HG03469 (cell line): Measurements from ENCODE around the gene SBK3.
"Not testable (repeated sequence)": the region's sequence is repeated elsewhere in the genome, so short reads cannot be mapped to it uniquely, and the experiment has no call there.

Experiments used
- ATAC-seq: cut with Tn5 transposase; IDR thresholded peaks from one replicate; pipeline ENCODE4 v1.9.1; 2021; ENCODE audit warnings: mild to moderate bottlenecking, moderate library complexity, moderate number of reproducible peaks; ENCODE audit not compliant: unreplicated experiment

SBK3 gene

GRCh38 chr19:55578031-55578760, 32.9 kb upstream of the SBK3 start:
- ATAC-seq: no peak

DNA sequence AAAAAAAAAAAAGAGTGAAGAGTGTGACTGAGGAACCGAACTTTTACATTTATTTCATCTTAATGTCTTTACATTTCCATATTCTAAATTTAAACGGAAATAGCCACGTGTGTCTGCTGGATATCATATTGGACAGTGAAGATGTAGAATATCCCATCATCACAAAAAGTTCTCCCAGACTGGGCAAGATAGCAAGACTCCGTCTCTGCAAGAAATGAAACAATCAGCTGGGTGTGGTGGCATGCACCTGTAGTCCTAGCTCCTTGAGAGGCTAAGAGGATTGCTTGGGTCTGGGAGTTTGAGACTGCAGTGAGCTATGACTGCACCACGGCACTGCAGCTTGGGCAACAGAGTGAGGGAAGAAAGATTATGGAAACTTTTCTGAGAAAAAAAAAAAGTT, 31.4 kb upstream of the SBK3 start:
- ATAC-seq: no peak

GRCh38 chr19:55573929-55574328, 28.6 kb upstream of the SBK3 start:
- ATAC-seq: not testable (repeated sequence)

GRCh38 chr19:55569477-55569876, 24.1 kb upstream of the SBK3 start:
- ATAC-seq: not testable (repeated sequence)

DNA sequence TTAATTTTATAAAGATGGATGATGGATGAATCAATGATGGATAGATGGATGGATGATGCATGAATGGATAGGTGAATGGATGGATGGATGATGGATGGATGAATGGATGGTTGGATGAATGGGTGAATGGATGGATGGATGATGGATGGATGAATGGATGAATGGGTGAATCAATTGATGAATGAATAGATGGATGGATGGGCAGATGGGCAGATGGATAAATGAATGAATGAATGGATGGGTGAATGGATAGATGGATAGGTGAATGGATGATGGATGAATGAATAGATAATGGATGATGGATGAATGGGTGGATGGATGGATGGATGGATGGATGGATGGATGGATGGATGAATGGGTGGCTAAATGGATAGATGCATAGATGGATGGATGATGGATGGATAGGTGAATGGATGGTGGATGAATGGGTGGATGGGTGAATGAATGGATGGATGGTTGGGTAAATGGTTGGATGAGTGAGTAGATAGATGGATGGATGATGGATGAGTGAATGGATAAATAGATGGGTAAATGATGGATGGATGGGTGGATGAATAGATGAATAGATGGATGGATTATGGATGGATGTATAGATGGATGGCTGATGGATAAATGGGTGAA, 22.5 kb upstream of the SBK3 start:
- ATAC-seq: no peak

GRCh38 chr19:55566823-55567222, 21.5 kb upstream of the SBK3 start:
- ATAC-seq: no peak

DNA sequence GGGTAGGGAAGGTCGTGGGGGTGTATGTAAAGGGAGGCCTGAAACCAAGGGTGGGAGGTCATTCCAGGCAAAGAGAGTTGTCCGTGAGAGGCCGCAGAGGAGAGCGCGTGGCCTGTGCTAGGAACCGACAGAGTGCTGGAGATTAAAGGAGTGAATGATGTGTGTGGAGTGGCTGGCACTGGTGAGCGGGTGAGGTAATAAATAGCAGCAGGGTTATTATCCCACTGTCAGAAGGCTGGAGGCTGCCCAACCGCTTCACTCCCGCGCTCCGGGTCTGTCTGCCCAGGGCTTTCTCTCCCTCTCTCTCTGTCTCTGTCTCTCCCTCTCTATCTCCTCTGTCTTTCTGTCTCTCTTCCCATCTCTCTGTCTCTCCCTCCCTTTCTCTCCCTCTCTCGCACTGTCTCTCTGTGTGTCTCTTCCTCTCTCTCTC, 17.9 kb upstream of the SBK3 start:
- no peak for ATAC-seq

- no peak for ATAC-seq
These were observed 14.3 kb upstream of the SBK3 start for GRCh38 chr19:55559684-55560083.

- ATAC-seq: no peak
These were observed 9.4 kb upstream of the SBK3 start for GRCh38 chr19:55554741-55555152.

DNA sequence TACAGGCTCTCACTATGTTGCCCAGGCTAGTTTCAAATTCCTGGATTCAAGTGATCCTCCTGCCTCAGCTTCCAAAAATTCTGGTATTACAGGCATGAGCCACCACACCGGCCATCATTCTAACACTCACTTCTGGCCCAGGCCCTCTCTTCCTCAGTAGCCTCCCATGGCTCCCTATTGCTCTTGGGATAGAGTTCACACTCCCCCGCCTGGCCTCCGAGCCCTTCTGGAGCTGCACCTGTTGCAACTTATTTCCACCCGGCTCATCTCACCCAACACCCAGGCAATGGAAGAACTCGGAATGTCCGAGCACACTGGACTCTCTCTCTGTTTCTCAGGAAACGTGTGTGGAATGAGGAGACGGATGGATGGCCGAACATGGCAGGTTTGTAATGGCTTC, 9.0 kb upstream of the SBK3 start:
- ATAC-seq: no peak

DNA sequence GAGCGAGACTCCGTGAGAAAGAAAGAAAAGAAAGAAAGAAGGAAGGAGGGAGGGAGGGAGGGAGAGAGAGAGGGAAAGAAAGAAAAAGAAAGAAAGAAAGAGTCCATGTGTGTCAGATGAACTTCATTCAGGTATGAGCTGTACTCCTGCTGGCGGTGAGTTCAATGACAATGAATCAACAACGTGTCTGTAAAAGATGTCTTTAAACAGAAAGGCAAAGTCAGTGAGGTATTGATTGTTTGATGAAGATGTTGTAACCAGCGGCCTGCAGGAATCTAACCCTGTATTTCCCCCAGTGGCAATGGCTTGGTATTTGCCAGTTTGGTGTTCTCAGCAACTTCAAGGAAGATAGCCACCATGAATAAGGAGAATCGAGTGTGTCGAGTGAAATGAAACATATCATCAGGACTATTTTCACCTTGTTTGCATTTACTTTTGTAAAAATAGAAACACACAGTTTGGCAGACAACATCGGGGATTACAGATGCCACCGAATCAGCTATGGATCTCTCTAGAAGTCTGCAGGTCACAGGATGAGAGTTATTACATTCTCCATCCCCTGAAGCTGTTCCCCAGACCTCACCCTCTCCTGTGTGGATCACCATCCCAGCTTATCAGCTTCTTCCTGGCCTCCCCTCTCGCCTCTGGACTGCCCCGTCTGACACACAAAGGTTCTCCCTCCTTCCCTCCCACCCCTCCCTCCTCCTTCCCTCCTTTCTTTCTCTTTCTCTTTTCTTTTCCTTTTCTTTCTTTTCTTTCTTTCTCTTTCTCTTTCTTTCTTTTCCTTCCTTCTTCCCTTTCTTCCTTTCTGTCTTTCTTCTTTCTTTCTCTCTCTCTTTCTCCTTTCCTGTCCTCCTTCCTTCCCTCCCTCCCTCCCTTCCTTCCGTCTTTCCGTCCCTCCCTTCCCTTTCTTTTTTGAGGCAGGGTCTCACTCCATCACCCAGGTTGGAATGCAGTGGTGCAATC, 8.2 kb upstream of the SBK3 start:
- ATAC-seq: no peak

DNA sequence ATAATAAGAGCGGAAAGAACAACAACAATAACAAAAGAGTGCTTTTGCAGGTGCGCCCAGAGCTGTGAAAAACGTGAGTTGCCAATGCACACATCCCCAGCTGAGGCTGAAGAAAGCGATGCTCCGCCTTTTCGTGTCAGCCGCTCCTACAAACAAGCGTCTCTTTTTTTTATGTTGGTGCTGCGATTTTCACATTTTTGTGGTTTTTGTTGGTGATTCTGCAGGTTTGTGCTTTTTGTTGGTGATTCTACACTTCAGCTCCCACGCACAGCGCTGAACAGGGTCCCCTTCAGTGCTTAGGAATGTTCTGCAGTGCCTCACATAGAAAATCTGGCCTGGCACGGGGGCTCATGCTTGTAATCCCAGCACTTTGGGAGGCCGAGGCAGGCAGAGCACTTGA, 7.3 kb upstream of the SBK3 start:
- no peak for ATAC-seq

DNA sequence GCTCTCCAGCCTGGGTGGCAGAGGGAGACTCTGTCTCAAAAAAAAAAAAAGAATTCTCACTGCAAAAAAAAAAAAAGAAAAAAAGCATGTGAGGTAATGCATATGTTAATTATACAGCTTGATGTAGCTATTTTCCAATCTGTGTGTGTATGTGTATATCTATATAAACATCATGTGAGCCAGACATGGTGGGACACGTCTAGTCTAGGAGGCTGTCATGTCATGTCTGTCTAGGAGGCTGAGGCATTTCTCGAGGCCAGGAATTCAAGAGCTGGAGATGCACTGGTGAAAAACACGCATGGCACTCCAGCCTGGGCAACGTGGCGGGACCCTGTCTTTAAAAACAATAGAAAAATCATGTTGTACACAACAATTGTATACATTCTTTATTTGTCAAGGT, 6.9 kb upstream of the SBK3 start:
- no peak for ATAC-seq

GRCh38 chr19:55550321-55550650, 4.9 kb upstream of the SBK3 start:
- no peak for ATAC-seq

DNA sequence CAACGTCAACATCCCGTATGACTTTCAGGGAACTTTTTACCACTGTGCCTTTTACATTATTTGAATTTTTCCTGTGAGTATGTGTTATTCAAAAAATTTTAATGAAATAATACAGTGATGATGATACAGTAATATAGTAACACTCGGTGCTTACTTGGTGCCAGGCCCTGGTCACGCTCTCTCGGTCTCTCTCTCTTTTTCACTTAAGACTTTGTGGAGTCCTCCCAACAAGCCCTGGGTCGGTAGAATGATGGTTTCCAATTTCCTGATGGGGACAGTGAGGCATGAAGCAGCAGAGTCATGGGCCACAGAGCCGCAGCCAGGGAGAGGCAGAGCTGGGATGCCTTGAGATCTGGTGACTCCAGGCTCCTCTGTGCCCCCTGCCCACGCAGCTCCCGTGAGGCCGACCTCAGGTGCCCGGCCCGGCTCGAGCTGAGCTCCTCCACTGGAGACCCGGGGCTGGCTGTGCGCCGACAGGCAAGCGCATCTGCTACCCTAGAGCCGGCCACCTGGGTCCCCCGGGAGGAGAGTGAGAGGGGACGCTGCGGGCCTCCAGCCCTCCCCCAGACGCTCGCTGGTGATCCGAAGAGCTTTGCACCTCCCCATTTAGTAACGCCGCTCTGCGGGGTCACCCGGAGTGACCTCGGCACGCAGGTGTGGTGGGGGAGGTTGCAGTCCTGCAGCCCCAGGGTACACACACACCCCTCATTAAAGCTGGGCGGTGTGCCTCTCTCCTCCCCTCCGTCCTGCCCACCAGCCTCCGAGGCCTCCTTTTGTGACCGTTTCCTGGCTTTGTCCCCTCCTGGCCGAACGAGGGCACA, 4.4 kb upstream of the SBK3 start:
- ATAC-seq: no peak

DNA sequence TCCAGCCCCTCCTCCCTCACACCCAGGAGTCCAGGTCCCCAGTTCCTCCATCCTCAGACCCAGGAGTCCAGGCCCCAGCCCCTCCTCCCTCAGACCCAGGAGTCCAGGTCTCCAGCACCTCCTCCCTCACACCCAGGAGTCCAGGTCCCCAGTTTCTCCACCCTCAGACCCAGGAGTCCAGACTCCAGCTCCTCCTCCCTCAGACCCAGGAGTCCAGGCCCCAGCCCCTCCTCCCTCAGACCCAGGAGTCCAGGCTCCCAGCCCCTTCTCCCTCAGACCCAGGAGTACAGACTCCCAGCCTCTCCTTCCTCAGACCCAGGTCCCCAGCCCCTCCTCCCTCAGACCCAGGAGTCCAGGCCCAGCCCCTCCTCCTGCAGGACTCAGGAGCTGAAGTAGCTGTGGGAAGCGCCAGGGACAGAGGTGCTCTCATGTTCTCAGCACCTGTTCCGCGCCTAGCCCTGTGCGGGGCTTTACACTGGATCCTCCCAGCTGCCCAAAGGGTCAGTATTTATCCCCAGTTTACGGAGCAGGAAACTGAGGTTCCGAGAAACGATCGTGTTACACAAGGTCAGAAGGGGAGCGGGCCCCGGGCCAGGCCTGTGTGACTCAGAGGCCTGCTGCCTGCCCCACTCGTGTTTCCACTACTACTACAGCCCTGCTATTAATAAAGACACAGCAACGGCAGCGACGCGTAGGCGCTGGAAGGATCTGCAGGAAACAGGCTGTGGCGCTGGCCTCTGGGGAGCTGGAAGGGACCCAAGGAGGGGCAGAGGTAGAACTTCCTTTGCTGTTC, 1.7 kb upstream of the SBK3 start:
- no peak for ATAC-seq

DNA sequence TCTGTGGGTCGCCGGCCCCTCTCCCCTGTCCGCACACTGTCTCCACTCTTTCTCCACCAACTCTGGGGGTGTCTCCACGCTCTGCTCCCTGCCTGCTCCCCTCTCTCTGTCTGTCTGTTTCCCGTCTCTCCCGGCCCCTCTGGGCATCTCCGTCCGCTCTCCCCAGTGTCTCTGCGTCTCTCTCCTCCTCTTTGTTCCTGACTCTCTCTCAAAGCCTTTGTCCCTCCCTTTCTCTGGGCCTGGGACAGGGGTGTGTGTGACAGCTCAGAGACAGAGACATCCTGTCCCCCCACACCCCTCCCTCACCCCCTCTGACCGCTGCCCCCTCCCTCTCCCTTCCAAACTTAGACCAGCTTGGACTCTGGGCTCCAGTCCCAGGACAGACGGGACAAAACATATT, 668 bp upstream of the SBK3 start:
- no peak for ATAC-seq

GRCh38 chr19:55544776-55545439, 435 bp downstream of the SBK3 start:
- no peak for ATAC-seq

- no peak for ATAC-seq
These were observed 1.3 kb downstream of the SBK3 start for GRCh38 chr19:55544014-55544413.

- no peak for ATAC-seq
These were observed 1.8 kb downstream of the SBK3 start for GRCh38 chr19:55543567-55543966.
